NCI-H2227 (cell line): ENCODE data around the gene SYNJ2.

ENCODE experiments used
- DNase-seq: peaks from one replicate; lab custom pipeline; 2025; ENCODE audit not compliant: unreplicated experiment; lab: John Stamatoyannopoulos, UW

The SYNJ2 gene

DNA sequence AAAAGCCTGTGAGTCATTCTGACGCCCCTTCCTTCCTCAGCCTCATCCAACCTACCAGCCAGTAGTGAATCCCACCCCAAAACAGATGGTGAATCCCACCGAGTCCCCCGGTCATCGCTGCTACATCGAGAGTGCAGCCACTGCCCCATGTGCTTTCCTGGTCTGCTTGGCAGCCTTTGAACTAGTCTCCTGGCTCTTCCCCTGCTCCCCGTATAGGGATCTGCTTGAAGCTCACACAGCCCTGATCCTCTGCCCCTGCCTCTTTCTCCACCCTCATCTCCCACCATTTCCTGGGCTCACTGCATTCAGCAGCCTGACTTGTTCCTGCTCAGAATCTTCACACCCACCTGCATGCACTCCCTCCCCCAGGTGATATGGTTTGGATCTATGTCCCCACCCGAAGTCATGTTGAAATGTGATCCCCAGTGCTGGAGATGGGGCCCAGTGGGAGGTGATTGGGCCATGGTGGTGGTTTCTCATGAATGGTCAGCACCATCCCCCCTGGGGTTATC is 14.6 kb downstream of the SYNJ2 start:
- DNase-seq, result no peak

DNA sequence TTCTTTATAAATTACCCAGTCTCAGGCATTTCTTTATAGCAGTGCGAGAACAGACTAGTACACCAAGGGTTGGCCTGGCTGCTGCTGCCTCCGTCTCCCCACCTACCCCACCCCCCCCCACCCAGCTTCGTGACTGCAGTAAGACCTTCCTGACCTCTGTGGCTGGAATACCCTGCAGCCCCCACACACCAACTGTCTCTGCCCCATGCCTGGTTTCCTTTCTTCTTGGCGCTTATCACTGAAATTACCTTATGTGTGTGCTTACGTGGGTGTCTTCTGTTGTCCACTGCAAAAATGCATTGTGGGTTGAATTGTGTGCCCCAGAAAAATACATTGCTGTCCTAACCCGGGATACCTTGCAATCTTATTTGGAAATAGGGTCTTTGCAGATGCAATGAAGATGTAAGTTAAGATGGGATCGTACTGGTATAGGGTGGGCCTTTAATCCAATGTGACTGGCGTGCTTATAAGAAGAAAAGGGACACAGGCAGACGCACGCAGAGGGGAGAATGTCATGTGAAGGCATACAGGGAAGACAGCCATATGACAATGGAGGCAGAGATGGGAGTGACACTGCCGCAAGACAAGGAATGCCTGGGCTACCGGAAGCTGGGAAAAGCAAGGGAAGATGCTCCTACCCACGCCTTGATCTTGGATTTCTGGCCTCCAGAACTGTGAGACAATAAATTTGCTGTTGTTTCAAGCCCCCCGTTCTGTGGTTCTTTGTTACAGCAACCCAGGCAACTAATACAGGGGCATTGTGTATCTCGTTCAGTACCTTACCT is 15.4 kb downstream of the SYNJ2 start:
- no peak for DNase-seq

DNA sequence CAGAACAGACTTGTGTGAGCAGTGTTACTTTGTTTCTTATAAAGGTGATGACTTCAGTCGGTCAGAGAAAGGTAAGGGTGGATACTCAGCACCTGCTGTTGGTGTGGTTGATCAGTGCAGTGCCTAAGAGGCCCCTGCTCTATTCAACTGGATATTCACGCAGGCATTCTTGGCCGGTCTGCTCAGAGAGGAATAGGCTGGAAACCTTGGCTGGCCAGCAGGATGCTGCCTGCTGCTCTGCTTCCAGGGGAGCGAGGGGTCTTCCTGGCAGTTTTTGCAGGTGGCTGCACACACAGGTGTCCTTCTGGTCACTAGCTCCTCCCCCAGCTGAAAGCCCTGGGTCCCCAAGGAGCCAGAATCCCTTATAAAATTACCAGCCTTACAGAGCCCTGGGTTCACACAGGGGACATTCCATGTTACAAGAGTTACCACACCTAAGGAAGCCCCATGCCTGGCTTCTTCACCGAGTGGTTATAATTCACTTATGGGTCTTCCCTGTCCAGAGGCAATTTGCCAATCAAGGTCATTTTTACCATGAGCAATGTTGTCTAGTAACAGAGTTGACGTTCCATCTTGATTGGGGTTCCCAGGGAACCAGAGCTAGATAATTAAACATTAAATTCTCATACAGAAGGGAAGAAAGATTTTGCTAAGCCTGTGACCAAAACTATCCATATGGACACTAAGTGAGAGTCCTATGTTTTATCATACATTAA is 16.4 kb downstream of the SYNJ2 start:
- no peak for DNase-seq

DNA sequence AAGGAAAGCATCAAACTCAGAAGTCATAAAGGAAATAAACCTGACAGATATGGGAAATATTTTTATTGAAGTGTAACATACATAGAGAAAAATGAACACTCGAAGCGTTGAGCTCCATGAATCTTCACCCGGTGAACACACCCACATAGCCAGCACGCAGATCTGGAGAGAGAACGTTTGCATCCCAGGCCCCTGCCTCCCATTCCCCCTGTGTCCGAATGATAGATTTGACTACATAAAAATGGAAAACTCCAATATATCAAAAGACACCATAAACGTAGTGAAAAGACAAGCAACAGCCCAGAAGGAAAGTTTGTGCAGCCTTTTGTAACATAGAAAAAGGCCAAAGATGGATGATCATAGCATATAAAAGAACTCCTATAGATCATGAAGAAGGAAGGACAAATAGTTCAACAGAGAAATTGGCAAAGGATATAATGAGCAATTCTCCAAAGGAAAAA is 17.1 kb downstream of the SYNJ2 start:
- no peak for DNase-seq

DNA sequence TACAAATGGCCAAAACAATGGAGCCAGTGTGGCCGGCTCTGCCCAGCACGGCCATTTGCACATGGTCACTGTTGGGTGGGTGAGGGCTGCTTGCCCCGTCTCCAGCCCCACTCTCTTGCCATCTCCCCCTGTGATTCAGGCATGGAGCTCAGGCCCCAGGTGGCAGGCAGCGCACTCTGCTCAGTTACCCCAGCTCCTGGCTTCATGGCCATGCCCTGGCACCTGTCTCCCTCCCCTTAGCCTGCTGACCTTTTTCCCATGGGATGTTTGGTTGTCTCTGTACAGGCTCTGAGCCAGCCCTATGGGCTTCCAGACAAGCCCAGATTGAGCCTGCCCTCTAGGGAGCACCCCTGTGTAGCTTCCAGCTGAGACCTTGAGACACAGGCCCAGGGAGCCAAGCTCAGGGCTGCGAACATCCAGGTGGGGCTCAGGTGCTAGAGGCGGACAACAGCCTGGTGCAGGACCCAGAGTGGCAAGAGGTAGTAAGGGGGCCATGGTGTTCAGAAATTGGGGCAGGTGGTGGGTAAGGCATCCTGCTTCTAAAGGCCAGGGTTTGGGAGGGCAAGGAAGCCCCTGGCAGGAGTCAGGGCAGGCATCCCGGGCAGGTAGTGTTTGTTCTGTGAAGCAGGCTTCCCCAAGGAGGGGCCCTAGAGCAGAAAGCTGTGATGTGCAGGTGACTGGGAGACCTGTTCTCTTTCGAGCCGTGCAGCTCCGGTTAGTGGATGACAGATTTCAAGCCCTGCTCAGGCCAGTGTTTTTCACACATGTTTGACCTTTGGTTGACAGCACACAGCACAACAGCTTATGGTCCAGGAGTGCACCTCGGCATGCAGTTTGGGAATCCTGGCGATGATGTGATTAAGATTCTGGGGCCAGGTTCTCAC is 17.7 kb downstream of the SYNJ2 start:
- DNase-seq, result no peak

DNA sequence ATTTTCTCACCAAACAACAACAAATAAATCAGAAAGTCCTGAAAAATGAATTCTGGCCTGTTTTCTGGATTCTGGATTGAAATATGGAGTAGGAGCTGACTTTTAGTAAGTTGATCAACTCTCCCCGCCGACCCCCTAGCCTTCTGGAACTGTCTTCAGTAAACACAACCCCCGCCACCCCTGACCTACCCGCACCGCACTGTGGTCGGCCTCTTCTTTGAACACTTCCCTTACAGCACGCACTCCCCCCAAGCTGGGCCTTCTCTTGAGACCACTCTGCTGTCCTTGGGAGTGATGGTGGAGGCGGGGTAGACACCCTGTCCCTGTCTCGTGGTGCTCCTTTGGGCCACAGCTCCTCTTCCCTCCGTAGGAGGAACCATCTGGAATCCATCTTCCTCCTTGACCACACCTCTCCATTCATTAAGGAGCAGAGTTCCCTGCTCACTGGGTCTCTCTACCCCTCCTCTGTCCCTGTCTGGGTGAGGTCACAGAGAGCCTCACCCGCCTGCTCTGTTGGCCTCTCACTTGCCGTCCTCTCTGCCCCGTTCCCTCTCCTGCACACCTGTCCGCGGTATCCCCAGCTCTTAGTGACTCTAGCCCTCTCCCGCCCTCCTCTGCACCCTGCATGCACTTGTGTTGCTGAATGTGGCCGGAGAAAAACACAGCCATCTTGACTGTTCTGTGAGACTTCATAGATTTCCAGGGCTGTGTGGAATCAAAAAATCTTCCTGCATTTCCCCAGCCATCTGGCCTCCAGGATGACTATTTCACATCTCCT is 19.1 kb downstream of the SYNJ2 start:
- DNase-seq, result no peak

DNA sequence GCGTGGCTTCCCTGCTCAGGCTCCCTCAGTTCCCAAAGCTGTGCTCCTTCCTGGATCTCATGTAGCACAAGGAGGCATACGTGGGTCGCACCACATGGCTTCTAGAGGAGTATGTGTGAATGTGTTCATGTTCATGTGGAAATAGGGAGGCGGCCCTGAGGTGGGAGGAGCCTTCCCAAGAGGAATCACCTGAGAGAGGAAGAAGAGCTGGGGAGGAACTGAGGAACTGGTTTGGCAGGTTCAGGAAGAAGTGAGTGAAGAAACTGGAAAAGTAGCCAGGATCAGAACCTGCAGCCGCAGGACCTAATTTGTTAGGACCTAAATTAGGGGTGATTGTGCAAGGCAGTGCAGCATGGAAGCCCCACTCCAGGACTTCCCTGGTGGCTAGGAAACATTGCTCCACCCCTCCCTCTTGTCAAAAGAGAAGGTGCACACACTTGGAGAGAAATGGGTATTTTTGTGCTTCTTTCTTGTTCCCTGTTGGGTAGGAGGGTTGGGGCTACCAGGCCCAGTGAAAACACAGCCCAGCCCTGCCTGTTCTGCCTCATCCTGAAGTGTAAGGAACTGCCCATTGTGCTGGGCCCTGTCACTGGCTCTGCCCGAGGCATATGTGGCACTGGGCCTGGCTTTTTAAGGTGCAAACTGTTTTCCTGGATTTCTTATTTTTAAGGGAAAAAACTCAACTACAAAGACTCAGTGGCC is 20.7 kb downstream of the SYNJ2 start:
- DNase-seq, result no peak

DNA sequence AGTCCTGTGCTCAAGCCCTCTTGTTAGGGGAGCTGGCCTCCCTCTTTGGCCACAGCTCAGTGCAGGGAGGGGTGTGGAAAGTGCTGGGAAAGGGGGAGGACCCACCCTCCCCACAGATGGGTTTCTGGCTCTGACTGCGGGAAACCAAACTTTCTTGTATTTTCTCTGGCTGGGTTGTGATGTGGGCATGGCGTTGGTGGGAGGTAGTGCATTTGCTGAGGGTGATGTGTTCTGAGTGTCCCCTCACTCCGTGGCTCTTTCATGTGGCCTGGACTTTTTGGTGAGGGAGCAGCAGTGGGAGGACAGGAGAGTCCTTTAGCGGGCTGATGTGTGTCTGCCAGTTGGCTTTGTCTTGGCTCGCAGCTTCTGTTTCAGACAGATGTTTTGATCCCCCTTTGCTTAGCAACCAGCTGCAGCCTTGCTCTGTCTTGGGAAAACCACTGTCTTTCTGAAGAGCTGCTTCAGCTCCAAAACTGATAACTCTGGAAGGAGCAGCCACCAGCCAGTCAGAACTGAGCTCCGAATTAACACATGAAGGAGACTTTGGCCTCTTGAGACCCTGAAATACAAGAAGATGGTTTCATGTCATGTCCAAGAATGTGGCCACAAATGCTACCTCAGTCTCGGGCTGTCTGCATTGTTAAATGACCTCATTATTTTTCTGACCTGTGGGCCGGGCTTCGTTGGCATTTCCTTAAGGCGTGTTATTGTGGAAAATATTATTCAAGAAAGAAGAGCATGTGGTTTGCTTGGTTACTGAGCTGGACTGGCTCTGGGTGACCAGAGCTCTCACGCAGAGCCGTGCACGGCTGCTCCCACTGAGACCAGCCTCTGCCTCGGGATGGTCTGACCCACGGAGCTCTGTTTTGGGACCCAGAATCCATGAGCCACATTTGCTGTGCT is 21.5 kb downstream of the SYNJ2 start:
- no peak for DNase-seq

DNA sequence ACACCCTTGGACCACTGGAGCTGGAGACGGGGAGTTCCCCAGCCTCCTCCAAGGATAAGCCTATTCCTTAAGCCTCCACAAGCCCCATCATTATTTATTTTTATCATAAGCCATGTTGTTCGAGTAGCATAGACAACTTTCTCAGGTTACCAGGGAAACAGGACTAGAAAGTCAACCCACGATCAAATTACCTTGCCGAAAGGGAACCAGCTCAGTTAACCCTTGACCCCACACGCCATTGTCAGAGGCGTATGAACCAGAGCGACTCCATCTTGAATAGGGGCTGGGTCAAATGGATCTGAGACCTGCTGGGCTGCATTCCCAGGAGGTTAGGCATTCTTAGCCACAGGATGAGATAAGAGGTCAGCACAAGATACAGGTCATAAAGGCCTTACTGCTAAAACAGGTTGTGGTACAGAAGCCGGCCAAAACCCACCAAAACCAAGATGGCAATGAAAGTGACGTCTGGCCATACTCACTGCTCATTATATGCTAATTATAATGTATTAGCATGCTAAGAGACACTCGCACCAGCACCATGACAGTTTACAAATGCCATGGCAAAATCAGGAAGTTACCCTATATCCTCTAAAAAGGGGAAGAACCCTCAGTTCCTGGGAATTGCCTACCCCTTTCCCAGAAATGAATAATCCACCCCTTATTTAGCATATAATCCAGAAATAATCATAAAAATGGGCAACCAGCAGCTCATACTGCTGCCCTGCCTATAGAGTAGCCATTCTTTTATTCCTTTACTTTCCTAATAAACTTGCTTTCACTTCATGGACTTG is 22.4 kb downstream of the SYNJ2 start:
- DNase-seq, result no peak

DNA sequence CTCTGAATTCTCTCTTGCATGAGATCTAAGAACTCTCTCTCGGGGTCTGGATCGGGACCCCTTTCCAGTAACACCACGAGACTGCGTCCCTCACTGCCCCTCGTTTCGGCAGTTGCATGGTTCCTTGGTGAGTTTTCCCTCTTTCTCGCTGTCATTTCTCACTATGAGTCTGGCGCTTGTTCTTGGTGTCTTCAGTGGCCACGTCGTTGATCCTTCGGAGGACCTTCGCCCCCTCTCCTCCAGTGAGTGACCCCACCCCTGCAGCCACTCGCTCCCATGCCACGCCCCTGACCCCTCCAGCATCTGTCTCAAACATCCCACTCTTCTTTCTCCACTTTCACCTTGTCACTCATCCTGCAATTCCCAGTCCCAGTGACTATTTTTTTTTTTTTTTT is 23.0 kb downstream of the SYNJ2 start:
- no peak for DNase-seq

DNA sequence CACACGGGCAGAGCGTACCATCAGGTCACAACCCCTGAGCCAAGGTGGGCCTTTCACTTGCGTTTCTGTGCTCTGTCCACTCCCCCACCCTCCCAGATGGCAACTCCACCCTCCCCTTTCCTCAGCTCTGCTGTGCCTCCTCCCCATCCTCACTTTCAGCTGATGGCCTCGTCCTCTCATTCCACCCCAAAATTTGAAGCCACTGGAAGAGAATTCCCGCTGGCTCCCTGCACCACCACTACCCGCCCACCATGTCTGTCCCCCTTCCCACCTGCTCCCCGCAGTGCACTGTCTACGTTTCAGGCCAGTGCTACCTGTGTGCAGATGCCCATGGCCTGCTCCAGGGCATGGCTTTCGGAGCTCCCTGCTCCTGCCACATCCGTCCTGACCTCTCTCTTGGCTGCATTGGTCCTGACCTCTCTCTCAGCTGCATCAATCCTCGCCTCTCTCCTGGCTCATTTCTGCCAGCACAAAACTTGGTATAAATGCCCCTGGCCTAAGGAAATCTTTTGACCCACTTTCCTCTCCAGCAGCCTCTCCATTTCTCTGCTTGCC is 24.0 kb downstream of the SYNJ2 start:
- no peak for DNase-seq

DNA sequence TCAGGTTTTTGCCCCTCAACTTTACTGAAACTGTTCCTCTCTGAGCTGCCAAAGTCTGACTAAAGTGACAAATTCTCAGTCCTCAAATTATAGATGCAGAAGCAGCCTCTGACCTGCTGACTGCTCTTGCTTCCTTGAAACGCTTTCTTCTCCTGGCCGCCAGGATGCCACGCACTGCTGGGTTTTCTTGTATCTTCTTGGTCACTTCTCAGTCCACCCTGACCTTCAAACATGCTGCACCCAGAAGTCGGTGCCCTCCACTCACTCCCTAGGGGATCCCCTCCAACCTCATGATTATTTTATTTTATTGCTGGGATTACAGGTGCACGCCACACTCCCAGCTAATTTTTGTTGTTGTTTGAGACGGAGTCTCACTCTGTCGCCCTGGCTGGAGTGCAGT is 24.7 kb downstream of the SYNJ2 start:
- DNase-seq, result no peak

DNA sequence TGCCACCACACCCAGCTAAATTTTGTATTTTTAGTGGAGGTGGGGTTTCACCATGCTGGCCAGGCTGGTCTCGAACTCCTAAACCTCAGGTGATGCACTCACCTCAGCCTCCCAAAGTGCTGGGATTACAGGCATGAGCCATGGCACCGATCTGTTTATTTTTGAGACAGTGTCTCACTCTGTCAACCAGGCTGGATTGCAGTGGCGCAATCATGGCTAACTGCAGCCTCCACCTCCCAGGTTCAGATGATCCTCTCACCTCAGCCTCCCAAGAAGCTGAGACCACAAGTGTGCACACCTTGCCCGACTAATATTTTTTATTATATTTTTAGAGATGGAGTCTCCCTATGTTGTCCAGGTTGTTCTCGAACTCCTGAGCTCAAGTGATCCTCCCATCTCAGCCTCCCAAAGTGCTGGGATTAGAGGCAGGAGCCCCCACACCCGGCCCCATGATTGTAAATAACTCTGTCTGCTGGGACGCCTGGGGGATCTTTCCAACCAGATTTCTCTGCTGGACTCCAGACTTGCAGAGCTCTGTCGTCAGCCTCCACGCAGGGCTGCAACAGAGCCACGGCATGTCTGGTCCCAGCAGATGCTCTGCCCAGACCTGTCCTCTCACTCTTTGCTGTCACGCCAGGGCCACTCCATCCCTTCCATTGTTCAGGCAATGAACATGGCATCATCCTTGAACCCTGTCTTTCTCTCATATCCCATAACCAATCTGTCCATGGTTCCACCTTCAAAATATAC is 25.3 kb downstream of the SYNJ2 start:
- no peak for DNase-seq

DNA sequence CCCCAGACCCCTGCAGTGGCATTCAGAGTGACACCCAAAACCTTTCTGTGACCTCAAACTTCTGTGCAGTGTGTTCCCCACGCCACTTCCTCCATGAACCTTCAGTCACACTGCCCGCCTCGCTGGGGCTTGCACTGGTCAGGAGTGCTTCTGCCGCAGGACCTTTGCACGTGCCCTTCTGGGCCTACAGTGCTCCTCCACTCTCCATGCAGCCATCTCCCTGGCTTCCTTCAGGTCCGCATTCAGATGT is 27.1 kb downstream of the SYNJ2 start:
- no peak for DNase-seq

DNA sequence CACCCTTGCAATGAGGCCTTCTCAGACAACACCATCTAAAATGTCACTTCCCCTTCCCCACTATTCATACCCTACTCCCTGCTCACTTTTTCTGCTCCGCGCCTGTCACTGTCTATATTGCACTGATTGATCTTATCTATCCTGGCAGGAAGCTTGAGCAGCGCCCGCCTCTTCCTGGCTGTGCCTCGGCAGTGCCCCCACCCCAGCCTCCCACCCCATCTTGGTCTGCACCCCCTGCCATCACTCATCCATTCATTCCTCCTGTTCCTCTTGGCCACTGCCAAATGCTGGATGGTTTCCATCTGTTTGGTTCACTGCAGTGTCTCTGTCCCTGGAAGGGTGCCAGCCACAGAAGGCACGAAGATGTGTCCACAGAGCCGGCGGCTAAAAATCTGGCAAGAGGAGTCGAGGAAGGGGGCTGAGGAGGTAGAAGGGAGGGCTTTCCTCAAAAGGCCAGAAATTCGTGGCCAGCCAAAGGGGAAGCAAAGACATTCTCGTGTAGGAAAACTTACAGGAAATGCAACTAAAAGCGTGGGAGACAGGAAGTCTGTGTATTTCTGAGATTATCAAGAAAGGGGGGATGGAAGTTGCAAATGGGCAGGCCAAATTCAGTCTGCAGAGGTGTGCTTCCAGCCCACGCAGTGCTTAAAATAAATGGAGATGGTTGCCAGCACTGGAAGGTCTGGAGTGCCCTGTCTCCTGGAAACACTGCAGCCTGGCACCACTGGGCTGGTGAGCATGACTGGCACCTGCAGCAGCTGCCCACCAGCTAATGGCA is 27.6 kb downstream of the SYNJ2 start:
- no peak for DNase-seq

DNA sequence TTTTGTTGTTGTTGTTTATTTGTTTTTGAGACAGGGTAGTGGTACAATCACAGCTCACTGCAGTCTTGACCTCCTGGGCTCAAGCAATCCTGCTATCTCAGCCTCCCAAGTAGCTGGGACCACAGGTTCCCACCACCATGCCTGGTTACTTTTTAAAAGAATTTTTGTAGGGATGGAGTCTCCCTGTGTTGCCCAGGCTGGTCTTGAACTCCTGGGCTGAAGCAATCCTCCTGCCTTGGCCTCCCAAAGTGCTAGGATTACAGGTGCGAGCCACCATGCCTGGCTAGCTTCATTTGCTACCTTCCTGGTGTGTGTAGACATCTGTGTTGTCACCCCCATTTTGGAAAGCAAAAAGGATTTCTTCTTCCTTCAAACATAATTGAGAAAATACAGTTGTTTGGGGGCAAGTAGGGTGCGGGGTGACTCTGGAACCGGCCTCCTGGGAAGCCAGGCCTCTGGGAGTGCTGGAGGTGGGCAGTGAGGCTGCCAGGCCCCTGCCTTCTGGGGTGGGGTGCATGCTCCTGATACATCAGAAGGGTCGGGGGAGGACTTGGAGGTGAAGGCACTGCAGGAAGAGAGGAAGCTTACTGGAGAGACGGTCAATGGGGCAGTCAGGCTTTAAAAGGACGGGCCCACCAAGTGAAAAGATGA is 28.4 kb downstream of the SYNJ2 start:
- no peak for DNase-seq
